Measurements from ENCODE around the gene SH3GL1.

Gene SH3GL1

GRCh38 chr19:4375164-4376027, 25.0 kb downstream of the SH3GL1 start:
- DNase-seq = peak; percentile 89 to 91

GRCh38 chr19:4374498-4375163, 25.7 kb downstream of the SH3GL1 start:
- DNase-seq = no peak

- no peak for DNase-seq
These were observed 26.5 kb downstream of the SH3GL1 start for GRCh38 chr19:4373601-4374497.

- no peak for DNase-seq
These were observed 27.4 kb downstream of the SH3GL1 start for GRCh38 chr19:4373013-4373367.

- no peak for DNase-seq
These were observed 28.0 kb downstream of the SH3GL1 start for GRCh38 chr19:4372165-4373012.

DNA sequence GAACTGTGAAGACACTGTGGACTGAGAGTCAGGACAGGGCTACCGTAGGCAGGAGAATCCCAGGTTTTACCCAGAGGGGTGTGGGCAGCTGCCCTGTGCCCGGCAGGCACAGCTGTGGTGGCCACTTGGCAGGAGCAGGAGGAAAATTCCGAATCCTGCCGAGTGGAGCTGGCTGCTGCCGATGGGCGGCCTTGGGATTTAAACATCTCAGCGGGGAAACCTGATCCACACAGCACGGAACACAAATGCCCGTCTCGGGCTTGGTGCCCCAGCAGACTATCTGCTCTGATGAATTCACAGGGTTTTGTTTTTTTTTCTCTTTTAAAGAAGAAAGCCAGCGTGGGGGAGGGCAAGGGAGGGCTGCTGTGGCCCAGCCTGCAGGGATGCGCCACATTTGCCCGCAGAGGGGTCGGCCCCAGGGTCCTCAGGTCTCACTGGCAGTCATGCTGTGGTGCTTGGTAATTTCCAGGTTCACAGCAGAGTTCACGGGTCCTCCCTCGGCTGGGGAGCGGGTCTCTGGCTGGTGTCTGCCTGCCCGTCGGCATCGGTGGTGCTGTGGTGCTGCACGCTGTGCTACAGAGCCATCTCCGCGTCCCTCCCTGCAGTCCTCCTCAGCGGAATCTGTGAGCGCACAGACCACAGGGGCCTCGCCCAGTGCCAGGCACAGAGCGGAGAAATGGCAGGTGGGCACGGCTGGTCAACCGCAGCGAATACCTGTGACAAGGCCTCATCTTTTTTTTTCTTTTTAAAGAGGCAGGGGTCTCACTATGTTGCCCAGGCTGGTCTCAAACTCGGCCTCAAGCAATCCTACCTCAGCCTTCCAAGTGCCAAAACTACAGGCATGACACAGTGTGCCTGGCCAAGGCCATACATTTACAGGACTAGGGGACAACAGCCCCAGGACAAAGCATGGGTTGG, 28.8 kb downstream of the SH3GL1 start:
- no peak for DNase-seq

DNA sequence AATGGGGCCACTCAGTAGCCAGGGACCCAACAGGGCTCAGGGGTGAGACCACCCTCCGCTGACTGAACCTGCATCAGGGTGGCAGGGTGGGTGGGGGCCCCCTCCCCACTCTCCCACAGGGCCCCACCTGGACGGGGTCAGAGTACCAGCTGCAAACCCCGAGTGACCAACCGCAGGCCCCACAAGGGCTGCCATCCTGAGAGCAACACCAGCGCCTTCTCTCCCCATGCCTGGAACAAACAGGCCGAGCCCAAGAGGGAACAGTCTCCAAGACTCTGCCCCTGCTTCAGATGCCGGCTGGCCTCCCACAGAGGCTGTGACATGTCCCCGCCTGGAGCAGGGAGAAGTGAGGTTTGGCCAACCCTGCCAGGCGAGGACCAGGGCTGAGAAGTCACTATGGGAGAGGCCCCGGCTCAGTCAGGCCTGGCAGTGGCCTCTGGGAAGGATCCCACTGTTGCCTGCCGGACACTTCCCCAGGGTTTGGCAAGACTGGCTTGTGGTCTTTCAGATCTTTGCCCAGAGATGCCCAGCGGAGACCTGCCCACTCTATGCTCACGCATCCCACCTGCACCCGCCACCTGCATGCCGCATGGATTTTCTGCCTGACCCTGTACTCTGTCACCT, 29.8 kb downstream of the SH3GL1 start:
- no peak for DNase-seq

DNA sequence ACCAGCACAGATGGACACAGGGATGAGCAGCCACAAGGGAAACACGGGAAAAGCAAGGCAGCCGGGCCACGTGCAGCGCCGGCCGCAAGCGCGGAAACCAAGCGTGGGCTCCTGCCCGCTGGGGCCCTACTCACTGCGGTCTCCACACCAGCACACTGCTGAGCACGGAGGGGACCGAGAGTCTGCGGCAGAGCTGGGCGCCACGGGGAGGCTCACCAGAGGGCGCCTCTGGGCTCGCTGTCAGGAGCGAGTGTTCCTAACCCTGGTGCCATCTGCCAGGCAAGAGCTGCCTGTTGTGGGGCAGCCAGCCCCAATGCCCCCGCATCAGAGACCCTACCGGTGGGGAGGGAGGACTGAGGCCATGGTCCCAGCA, 30.5 kb downstream of the SH3GL1 start:
- peak in 1 of 2 experiments; percentile 38 for DNase-seq

DNA sequence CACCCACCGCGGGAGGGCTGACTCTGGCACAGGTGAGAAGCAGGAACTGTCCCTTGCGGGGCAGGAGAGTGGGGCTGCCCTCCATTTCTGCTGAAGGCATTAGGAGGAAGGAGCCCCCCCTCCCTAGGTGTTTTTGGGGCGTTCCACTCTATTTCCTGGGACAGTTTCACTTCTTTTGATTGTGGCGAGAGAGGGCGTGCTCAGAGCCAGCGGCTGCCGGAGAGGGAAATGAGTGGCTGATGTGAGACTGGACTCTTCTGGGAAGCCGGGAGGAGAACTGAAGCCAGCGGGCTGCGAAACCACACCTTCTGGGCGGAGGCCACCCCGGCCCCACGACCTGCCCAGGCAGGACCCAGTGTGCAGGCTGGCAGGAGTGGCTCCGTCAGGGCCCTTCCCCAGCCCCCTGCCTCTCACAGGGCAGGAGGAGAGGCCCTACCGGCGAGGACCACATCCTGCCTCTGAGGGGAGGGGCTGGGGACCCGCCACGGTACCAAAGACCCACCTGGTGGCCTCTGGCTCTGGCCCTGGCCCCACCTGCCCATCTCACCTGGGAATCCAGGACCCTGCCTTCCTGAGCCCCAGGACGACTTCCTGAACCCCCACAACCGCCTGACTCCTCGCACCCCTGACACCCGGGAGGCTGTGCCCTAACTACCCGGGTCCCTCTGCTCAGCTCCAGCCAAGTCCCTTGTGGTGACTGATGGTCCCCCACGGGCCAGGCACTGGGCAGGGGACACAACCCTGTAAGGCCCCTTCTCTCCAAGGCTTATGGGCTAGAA, 31.0 kb downstream of the SH3GL1 start:
- DNase-seq = peak in 1 of 2 experiments; percentile 53

DNA sequence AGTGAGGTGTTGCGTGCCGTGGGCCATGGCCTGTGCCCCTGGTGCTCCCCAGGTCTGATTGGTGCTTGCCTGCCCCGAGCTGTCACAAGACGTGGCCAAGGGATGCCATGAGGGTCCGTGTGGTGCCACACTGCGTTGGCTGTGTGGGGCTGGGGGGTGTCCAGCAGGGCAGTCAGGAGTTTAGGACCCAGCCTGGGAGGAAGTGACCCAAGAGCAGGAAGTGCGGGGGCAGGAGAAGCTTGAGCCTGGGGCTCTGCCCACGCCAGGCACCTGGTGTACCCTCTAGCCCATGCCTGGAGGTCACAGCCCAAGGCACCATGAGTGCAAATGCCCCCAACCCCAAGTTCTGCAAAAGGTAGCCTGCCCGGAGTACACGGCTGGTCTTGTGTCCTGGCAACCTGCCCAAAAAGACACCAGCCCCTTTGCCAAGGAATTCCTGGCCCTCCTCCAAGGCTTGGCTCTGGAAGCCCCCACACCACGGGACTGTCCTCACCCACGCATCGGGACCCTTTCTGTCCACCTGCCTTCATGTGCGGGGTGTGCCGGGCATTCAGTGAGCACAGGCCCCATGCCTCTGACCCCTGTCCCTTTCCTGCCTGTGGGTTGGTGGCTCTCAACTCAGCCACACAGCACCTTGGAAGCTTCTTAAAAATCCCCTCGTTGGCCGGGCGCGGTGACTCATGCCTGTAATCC, 32.1 kb downstream of the SH3GL1 start:
- DNase-seq = no peak

DNA sequence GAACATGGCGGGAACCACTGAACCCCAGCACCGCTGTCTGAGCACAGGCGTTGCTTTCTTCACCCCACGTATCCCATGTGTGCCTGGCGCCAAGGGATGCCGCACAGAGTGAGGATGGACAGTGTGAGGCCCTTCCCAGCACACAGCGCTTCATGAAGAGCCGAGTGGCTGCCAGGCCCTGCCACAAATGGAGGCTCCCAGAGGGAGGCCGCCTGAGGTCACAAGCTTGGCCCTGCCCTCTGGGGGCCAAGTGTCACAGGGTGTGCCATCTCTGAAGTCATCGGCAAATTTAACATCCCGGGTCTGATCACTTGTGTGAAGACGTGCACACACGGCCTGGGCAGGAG, 32.6 kb downstream of the SH3GL1 start:
- DNase-seq = no peak

- DNase-seq = no peak
These were observed 33.0 kb downstream of the SH3GL1 start for GRCh38 chr19:4367336-4367723.

GRCh38 chr19:4366666-4367335, 33.5 kb downstream of the SH3GL1 start:
- no peak for DNase-seq

GRCh38 chr19:4365791-4366665, 34.3 kb downstream of the SH3GL1 start:
- DNase-seq = no peak

GRCh38 chr19:4365341-4365740, 35.0 kb downstream of the SH3GL1 start:
- DNase-seq = no peak

DNA sequence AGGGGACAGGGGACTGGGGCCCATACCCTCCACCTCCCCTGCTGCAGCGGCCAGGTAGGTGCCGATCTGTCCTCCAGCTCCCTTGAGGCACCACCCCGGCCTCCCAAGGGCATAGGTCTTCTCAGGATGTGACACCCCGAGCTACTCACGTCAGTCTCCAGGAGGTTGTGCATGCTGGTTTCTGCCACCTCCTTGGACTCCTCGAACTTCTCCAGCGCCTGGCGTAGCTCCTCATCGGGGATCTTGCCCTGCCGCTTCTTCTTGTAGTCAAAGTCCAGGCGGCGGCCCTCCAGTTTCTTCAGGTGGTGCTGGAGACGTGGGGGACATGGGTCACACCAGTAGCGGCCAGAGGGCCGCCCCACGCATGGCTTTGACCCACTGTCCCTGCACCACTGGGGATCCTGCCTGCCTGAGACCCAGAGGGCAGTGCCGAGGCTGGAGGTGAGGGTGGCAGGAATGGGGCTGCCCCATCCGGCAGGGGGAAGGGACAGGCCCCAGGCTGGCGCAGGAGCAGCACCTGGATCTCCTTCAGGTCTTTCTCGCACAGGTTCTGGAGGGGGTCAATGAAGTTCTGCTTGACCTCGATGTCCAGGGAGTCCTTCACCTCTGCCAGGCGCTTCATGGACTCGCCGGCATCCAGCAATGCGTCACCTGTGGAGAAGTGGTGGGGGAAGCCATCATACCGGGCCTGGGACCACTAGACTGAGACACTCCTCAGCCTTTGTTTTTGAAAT, 36.6 kb downstream of the SH3GL1 start:
- DNase-seq = no peak

Measured in NCI-H526 (cell line).